HepG2 (cell line): Measurements from ENCODE around the gene FAM222A. TPM values are rescaled to one million over a fixed set of nuclear protein-coding genes. Genes with fewer than 3 reads are reported as not detected.

Experiments
- CHD2 ChIP-seq: IDR thresholded peaks from 2 replicates; pipeline ENCODE4 v1.6.1; 2011; ENCODE audit warnings: low read depth, low read length, improper control_type of control experiment
- HNRNPLL ChIP-seq: fragments of 200-400 bp; formaldehyde crosslinking; IDR thresholded peaks from 2 replicates; pipeline ENCODE4 v1.6.1; 2017; ENCODE audit warnings: mild to moderate bottlenecking, low read depth, low read length; ENCODE audit not compliant: poor library complexity, severe bottlenecking
- MIER3 ChIP-seq: IDR thresholded peaks from 2 replicates; pipeline ENCODE4 v1.6.1; 2016; ENCODE audit warnings: missing compliant biosample characterization, borderline replicate concordance
- SALL1 ChIP-seq: sonication (generic); formaldehyde crosslinking; IDR thresholded peaks from 2 replicates; pipeline ENCODE4 v1.8.0; 2022; ENCODE audit warnings: mild to moderate bottlenecking, missing genetic modification reagents
- ZMYM3 ChIP-seq: sonication (generic); formaldehyde crosslinking; IDR thresholded peaks from 2 replicates; pipeline ENCODE4 v1.5.1; 2020; ENCODE audit warnings: mild to moderate bottlenecking, missing genetic modification reagents
- ZNF343 ChIP-seq: sonication (generic); formaldehyde crosslinking; IDR thresholded peaks from 2 replicates; pipeline ENCODE4 v1.4.0; 2020; ENCODE audit warnings: mild to moderate bottlenecking, missing genetic modification reagents
- ZNF549 ChIP-seq: sonication (generic); formaldehyde crosslinking; IDR thresholded peaks from 2 replicates; pipeline ENCODE4 v1.5.0; 2020; ENCODE audit warnings: missing genetic modification reagents
- ZNF563 ChIP-seq: sonication (generic); formaldehyde crosslinking; IDR thresholded peaks from 2 replicates; pipeline ENCODE4 v1.8.0; 2022; ENCODE audit warnings: mild to moderate bottlenecking, moderate library complexity, missing genetic modification reagents
- ZNF672 ChIP-seq: sonication (generic); formaldehyde crosslinking; IDR thresholded peaks from 2 replicates; pipeline ENCODE4 v1.8.1; 2022; ENCODE audit warnings: missing genetic modification reagents
- ZNF7 ChIP-seq: IDR thresholded peaks from 2 replicates; pipeline ENCODE4 v1.6.1; 2016; ENCODE audit warnings: missing biosample characterization, missing genetic modification reagents
- polyA plus RNA-seq, 8 experiments: library from polyadenylated mRNA; depleted of rRNA in 3 of 8; stranded (reverse) in 7 of 8; unstranded in 1 of 8; fragments of >200 nt; fragmentation: Illumina TruSeq in 4 of 8; extraction: Trizol in 4 of 8; gene quantifications; 2 replicates each; pipeline versions ENCODE4 v1.2.1 to v1.2.3, GENCODE V29; 2011 to 2016; ENCODE audit warnings: low read depth in 4 of 8, missing spikeins in 1 of 8, mixed read lengths in 1 of 8; ENCODE audit not compliant: insufficient read depth in 1 of 8
- total RNA-seq, 5 experiments: library from RNA; depleted of rRNA; stranded (reverse); fragments of >200 nt; fragmentation: Illumina TruSeq; extraction: Trizol; gene quantifications; 2 replicates each; pipeline ENCODE4 v1.2.3, GENCODE V29; 2016; ENCODE audit warnings: low read depth in 1 of 5
- TF ChIP-seq, protein P1 (sequence below): sonication (generic); formaldehyde crosslinking; IDR thresholded peaks from 2 replicates; pipeline ENCODE4 v1.4.0; 2020; ENCODE audit warnings: missing genetic modification reagents
- TF ChIP-seq, protein P2 (sequence below), 2 experiments: sonication (generic) in 1 of 2; formaldehyde crosslinking in 1 of 2; IDR thresholded peaks; 2 replicates each; pipeline versions ENCODE4 v1.4.0 to v1.6.1; 2016 to 2020; ENCODE audit warnings: borderline replicate concordance in 1 of 2, low read depth in 1 of 2, mild to moderate bottlenecking in 1 of 2, missing genetic modification reagents in 1 of 2
- TF ChIP-seq, protein P3 (sequence below), 2 experiments: IDR thresholded peaks; 2 replicates each; pipeline ENCODE4 v1.6.1; 2011 to 2012; ENCODE audit warnings: low read length in 2 of 2, borderline replicate concordance in 1 of 2, low read depth in 1 of 2, mild to moderate bottlenecking in 1 of 2, moderate library complexity in 1 of 2
- TF ChIP-seq, protein P4 (sequence below): sonication (generic); formaldehyde crosslinking; IDR thresholded peaks from 2 replicates; pipeline ENCODE4 v1.4.0; 2020; ENCODE audit warnings: missing genetic modification reagents
- TF ChIP-seq, protein P5 (sequence below): IDR thresholded peaks from 2 replicates; pipeline ENCODE4 v1.6.1; 2016

The FAM222A gene
- total and polyA plus RNA-seq, 2 of the 13 experiments (the other 11 are each of a cell fraction or from before 2014, with no cell fraction given): 2.7 to 9.6 TPM

DNA sequence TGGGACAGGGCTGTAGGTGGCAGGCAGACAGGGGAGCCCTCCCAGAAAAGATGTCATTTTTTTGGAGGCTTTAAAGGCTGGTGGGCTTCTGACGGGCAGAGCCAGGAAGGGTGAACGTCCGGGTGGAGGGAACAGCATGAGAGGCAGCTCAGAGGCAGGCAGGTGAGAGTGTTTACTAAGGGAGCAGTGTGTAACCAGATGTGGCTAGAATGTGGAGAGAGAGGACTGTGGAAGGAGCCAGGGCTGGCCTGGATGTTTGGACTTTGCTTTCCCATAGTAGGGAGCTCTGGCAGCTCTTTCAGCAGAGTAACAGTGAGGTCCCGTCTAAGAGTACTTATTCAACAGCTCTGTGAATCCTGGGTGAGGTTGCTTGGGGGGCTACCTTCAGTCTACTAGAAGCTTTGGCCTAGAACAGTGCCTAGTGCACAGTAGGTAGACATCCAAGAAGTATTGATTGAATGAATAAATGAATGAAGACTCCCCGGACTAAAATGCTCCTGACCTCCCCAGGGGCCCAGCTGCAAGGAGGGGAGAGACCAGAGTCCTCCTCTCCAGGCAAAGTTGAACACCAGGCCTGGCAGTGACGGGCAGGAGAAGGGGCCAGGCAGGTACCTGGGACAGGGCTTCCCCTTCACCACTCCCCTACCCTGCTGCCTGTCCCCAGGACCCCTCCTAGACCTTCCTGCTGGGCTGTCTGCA lies 8.5 kb downstream of the FAM222A start (continued):
- TF ChIP-seq ZMYM3 (CRISPR knock-in tag) (peak; percentile 98), SALL1 (CRISPR knock-in tag) (peak; percentile 47; the same call in 1 of the 2 replicates), ZNF549 (no peak), MIER3 (CRISPR knock-in tag) (no peak), CHD2 (no peak), ZNF343 (CRISPR knock-in tag) (no peak), HNRNPLL (no peak), ZNF672 (CRISPR knock-in tag) (no peak), ZNF563 (CRISPR knock-in tag) (no peak), ZNF7 (CRISPR knock-in tag) (no peak)
- TF ChIP-seq, protein P1, sequence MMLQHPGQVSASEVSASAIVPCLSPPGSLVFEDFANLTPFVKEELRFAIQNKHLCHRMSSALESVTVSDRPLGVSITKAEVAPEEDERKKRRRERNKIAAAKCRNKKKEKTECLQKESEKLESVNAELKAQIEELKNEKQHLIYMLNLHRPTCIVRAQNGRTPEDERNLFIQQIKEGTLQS (CRISPR knock-in tag): no peak
- TF ChIP-seq, protein P2, sequence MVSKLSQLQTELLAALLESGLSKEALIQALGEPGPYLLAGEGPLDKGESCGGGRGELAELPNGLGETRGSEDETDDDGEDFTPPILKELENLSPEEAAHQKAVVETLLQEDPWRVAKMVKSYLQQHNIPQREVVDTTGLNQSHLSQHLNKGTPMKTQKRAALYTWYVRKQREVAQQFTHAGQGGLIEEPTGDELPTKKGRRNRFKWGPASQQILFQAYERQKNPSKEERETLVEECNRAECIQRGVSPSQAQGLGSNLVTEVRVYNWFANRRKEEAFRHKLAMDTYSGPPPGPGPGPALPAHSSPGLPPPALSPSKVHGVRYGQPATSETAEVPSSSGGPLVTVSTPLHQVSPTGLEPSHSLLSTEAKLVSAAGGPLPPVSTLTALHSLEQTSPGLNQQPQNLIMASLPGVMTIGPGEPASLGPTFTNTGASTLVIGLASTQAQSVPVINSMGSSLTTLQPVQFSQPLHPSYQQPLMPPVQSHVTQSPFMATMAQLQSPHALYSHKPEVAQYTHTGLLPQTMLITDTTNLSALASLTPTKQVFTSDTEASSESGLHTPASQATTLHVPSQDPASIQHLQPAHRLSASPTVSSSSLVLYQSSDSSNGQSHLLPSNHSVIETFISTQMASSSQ (IDR thresholded peaks at IDR 0.05; ENCODE audit: low read depth): no peak
- TF ChIP-seq, protein P2 (CRISPR knock-in tag; IDR thresholded peaks at IDR 0.05; ENCODE audit: borderline replicate concordance): 0 out of 2 replicates have a peak, but pooled peaks have one; percentile 41
- TF ChIP-seq, protein P3, sequence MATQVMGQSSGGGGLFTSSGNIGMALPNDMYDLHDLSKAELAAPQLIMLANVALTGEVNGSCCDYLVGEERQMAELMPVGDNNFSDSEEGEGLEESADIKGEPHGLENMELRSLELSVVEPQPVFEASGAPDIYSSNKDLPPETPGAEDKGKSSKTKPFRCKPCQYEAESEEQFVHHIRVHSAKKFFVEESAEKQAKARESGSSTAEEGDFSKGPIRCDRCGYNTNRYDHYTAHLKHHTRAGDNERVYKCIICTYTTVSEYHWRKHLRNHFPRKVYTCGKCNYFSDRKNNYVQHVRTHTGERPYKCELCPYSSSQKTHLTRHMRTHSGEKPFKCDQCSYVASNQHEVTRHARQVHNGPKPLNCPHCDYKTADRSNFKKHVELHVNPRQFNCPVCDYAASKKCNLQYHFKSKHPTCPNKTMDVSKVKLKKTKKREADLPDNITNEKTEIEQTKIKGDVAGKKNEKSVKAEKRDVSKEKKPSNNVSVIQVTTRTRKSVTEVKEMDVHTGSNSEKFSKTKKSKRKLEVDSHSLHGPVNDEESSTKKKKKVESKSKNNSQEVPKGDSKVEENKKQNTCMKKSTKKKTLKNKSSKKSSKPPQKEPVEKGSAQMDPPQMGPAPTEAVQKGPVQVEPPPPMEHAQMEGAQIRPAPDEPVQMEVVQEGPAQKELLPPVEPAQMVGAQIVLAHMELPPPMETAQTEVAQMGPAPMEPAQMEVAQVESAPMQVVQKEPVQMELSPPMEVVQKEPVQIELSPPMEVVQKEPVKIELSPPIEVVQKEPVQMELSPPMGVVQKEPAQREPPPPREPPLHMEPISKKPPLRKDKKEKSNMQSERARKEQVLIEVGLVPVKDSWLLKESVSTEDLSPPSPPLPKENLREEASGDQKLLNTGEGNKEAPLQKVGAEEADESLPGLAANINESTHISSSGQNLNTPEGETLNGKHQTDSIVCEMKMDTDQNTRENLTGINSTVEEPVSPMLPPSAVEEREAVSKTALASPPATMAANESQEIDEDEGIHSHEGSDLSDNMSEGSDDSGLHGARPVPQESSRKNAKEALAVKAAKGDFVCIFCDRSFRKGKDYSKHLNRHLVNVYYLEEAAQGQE (IDR thresholded peaks at IDR 0.05; ENCODE audit: borderline replicate concordance in 1 of 2, low read depth in 1 of 2, low read length in 2 of 2): peak; percentile 19 to 68; a peak in 3 of 4 replicates
- TF ChIP-seq, protein P4, sequence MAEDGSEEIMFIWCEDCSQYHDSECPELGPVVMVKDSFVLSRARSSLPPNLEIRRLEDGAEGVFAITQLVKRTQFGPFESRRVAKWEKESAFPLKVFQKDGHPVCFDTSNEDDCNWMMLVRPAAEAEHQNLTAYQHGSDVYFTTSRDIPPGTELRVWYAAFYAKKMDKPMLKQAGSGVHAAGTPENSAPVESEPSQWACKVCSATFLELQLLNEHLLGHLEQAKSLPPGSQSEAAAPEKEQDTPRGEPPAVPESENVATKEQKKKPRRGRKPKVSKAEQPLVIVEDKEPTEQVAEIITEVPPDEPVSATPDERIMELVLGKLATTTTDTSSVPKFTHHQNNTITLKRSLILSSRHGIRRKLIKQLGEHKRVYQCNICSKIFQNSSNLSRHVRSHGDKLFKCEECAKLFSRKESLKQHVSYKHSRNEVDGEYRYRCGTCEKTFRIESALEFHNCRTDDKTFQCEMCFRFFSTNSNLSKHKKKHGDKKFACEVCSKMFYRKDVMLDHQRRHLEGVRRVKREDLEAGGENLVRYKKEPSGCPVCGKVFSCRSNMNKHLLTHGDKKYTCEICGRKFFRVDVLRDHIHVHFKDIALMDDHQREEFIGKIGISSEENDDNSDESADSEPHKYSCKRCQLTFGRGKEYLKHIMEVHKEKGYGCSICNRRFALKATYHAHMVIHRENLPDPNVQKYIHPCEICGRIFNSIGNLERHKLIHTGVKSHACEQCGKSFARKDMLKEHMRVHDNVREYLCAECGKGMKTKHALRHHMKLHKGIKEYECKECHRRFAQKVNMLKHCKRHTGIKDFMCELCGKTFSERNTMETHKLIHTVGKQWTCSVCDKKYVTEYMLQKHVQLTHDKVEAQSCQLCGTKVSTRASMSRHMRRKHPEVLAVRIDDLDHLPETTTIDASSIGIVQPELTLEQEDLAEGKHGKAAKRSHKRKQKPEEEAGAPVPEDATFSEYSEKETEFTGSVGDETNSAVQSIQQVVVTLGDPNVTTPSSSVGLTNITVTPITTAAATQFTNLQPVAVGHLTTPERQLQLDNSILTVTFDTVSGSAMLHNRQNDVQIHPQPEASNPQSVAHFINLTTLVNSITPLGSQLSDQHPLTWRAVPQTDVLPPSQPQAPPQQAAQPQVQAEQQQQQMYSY (CRISPR knock-in tag): peak; percentile 95
- TF ChIP-seq, protein P5, sequence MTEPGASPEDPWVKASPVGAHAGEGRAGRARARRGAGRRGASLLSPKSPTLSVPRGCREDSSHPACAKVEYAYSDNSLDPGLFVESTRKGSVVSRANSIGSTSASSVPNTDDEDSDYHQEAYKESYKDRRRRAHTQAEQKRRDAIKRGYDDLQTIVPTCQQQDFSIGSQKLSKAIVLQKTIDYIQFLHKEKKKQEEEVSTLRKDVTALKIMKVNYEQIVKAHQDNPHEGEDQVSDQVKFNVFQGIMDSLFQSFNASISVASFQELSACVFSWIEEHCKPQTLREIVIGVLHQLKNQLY (CRISPR knock-in tag): no peak
